SK-MEL-5 (cell line): Measurements from ENCODE around the gene SSTR4. TPM values are rescaled to one million over a fixed set of nuclear protein-coding genes. Genes with fewer than 3 reads are reported as not detected.

Experiments used
- total RNA-seq: library from RNA; depleted of rRNA; stranded (reverse); fragments of >200 nt; shearing (Covaris generic); gene quantifications from 2 replicates; pipeline ENCODE4 v1.2.3, GENCODE V29; 2014; rRNA removed

Gene SSTR4
- total RNA-seq, 1 experiment from 2014 or later = not detected

Other genes with a start within 250 kb of the SSTR4 start
- not detected in 2 replicates for gene THBD, start 14.4 kb downstream of the SSTR4 start, total RNA-seq
- not detected in 2 replicates for gene CD93, start 51.0 kb downstream of the SSTR4 start, total RNA-seq